GM19467 (cell line): ENCODE results near the gene ADCY3.

Experiments used
- ATAC-seq: cut with Tn5 transposase; IDR thresholded peaks from one replicate; pipeline ENCODE4 v1.9.1; 2021; ENCODE audit warnings: mild to moderate bottlenecking, moderate library complexity; ENCODE audit not compliant: unreplicated experiment

The ADCY3 gene

DNA sequence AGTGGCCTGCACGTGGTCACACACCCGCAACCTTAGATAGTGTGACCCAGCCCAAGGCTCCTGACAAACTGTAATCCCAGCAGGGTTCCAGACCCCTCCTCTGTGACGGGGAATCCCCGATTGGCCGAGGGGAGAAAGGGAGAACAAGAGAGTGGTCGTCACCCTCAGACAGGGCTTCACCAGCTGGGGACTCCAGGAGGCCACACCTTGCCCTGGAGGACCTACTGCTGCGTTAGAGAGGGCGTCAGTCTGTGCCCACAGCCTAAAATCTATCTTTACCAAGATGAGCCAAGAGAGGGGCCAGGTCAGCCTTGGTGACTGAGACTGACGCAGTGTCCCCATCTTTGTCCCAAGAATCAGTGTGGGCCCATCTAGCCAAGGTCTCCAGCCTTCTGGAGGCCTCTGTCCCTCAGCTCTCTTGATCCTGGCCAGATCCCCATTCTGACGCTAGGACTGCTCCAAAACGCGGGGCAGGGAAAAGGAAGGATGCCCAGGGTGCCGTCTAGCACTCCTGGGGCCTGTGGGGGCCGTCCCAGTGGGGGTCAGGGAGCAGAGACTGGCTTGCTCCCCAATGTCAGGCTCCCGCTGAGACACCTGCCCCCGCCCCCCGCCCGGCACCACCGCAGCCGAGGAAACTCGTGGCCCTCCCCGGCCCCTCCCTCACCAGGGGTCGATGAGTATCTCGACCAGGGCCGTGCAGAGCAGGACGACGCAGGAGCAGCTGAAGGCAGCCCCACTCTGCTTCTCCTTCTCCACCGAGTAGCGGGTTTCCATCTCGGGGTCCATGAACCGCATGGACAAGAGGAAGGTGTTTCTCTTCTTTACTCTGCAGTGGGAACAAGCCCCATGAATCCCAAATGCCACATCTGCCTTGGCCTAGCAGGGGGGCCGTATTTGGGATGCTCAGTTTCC is 86.0 kb downstream of the ADCY3 start:
- ATAC-seq = no peak

DNA sequence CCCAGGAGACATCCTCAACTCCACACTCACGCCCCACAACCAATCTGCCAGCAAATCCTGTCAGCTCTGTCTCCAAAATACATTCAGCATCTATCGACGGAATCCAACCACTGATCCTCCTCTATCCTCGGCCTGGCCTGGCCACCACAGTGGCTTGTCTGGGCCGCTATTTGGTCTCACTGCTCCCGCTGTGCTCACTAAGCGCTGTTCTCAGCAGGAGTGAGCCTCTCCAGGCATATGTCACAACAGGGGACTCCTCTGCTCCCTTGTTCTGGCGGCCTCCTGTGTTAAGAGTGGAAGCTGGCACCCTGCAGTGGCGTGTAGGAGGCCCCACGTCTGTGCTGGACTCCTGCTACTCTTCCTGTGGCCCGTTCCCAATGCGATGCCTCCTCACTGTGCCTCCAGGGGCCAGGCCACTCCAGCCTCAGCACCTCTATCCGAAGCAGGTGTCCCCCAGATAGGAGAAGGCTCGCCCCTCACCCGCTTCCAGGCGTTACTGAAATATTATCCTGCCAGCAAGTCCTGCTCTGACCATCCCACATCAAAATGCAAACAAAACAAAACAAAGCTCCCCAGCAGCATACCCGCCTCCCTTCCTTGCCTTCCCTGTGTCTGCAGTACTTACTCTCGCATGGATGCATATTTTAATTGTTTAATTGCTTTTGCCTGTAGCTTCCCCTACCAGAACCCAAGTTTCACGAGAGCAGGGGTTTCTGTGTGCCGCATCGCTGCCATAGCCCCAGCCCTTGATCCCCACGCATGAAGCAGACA is 86.9 kb downstream of the ADCY3 start:
- no peak for ATAC-seq

DNA sequence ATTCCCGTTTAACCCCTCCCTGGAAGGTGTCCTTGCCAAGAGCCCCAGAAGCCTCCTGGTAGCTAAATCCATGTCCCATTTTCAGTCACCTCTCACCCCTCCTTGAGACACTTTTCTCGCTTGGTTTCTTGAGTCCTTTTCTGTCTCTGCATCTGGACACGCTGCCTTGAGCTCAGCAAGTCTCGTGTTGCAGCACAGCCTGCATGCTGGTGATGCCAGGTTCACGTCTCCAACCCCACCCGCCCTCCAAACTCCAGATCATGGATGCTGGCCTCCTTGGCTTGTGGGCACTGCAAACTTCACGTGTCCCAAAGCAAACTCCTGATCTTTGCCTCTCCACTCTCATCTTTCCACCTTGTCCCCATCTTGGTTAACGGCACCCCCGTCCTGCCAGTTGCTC is 87.5 kb downstream of the ADCY3 start:
- no peak for ATAC-seq

DNA sequence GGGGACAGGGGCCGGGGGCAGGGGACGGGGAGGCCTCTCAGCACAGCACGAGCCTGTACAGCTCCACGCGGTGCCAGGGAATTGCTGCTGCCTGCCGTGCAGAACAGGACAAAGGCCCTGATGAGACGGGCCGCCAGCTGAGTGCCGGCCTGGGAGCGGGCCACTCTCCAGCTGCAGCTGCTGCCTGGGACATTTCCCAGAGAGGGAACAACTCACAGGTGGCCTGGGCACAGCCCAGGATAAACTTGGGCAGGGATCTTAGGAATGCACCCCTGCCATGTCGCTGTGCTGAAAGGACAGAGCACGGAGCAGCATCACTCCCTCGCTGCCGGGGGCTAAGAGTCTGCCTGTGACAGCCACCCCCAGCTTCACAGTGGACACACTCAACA is 88.0 kb downstream of the ADCY3 start:
- ATAC-seq = no peak

DNA sequence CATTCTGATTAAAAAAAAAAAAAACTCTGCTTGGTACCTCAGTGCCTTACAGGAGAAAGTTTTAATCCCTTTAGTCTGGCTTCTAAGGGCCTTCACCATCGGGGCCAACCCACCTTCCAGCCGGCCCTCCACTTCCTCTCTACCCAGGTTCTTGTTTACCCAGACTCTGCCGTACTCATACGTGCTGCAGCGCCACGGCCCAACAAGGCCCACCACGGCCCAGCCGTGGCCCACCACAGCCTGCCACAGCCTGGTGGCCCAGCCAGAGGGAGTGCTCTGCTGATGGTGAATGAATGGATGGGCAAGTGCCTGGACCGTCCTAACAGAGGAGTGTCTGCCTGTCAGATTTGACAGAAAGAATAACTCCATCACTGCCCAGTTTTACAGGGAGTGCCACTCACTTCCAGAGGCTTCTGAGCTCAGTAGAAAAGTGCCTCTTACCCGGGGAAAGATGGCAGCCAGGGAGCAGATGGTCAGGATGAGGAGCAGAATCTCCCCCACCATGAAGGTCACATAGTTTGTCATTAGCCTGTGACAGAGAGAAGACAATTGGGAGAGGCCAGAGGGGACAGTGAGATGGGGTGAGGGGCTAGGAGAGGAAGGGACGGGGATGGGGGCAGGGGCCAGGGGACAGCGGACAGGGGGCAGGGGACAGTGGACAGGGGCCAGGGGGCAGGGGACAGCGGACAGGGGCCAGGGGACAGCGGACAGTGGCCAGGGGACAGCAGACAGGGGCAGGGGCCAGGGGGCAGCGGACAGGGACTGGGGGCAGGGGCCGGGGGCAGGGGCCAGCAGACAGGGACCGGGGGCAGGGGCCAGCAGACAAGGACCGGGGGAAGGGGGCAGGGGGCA is 88.6 kb downstream of the ADCY3 start:
- no peak for ATAC-seq

DNA sequence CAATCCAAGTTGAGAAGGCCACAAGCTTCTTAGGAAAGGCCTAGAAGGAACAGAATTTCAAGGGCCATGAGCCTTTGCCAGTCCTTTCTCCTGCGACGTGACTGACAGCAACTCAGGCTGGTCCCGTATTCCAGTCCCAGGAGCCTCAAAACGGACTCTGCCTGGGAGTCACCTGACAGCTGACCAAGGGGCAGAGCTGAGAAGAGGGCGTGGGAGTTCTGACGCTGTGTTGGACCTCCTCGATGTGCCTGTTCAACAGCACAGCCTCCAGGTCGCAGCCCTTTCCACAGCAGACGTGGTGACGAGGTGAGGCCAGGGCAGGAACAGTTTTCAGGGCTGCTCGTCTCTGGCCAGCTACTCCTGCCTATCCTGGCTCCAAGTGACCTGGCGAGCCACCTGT is 89.3 kb downstream of the ADCY3 start:
- no peak for ATAC-seq

DNA sequence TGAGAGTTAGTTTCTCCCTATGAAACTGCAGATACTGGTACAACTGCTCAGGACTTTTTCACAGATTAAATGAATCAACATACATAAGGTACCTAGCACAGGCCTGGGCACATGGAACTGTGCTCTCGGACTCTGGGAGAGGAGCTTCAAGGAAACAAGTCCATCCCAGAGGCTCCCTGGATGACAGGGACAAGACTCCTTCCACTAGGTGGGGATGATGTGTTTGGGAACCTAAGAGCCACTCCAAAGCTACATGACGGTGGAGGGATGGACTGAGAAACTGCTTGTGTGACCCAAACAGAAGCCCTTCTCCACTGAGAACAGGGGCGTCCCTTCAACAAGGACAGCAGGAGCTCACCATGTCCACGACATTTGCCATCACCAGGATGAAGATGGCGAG is 89.7 kb downstream of the ADCY3 start:
- ATAC-seq = no peak

DNA sequence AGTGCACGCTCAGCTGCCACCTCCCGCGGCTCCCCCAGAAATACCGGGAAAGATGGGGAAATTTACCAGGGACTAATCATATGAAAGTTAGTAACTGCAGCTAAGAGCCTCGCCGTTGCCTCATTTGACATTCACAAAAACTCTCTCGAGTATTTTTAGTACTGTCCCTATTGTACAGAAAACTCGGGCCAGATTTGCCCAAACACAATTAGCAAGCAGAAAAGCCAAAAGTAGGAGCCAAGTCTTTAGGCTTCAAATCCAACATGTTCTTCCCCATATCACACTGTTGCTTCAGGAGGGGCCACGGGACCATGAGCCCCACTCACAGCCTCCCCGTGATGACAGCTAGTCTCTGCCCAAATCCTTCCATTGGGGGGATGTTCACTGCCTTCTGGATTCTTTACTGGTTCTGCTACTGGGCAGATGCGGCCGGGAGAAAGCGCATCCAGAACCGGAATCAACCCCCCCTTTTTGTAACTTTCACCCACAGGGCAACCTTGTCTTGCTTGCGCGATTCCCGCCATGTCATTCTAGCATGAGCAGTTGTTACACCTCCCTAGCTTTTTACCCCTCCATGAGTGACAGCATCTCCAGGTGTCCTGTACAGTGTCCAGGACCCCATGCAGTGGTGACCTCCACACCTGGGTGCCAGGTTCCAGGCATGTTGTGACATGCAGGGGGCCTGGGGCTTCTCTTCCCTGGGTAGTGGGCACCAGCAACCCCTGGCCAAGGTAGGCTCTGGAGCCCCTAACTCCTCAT is 91.6 kb downstream of the ADCY3 start:
- no peak for ATAC-seq

DNA sequence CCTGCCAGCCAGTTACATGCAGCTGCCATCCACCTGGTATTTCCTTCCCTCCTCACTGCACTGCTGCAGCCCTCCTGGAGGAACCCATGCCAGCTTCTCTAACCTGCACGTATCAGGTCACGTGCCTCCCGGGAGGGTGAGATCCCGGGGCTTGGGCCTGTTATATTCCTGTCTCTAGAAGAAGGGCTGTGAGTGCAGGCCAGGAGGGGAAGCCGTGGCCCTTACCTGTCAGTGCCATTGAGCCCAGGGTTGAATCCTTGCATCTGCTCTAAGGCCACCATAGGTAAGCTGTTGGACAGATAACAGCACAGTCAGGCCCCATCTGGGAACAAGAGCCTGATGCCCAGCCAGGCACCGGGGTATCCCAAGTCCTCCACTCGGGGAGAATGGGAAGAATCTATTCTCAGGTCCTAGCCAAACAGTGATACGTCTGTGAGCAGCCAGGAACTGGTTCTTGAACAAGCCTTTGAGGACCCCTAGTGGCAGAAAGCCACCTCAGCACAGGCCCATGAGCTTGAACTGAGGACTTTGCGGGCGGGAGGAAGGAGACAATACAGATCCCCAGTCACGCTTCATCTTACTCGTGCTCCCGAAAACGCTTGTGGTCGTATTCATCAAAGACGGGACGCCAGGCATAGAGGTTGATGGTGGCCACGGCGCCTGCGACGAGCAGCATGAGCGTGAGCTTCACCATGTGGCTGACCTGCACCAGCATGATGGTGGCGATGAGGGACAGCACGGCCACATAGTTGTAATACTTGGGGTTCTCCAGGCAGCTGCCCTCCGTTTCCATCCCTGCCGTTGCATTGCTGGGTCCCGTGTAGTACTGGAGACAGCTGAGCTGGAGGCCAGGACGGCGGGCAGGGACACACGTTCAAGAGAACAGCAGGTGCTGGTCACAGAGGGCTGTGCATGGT is 92.5 kb downstream of the ADCY3 start:
- peak; percentile 66 for ATAC-seq

DNA sequence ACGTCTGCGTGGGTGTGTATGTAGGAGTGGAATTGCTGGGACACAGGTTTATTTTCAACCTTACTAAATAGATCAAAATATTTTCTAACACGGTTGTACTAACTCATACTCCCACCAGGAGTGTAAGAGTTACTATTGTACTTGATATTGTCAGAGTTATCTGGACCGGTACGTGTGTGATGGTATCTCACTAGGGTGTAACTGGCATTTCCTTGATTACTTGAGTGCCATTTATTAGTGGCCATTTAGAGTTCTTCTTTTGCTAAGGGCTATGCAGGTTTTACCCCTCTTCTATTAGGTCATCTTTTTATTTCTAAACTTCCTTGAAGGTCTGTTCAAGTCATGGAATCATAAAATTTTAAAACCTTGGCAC is 93.3 kb downstream of the ADCY3 start:
- no peak for ATAC-seq

DNA sequence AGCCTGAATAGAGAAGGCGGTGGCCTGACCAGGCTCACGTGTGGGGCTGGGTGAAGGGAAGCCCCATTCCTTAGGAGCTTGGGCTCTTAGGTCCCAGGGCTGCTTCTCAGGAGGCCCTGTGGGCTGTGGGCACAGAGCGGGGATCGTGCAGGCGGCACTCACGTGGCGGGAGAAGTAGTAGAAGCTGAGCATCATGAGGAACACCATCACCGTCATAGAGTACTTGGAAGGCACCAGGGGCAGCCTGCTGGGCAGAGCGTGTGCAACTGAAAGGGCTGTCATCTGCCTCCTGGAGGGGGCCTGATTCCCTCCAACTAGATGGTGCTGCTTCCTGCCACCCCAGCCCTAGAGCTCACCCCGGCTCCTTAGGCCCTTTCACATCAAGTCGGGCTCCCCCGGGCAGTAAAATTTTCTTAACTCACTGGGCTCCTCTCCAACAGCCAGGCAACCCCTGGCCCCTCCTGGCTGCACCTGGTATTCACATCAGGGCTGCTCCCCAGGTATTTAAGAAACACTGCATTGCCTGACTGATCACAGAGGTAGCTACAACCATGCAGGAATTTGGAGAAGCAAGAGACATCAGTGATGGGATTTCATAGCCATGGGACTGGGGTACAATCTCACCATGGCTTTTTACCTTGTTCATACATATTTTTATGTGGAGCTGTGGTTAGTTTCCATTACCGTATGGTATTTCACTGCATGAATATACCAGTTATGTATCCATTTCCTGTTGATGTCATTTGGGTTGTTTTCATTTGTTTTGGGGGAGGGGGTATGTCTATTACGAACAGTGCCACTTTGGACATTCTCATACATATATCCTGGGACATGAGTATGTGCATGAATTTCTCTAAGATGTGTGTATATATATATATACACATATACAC is 93.9 kb downstream of the ADCY3 start:
- ATAC-seq = no peak

DNA sequence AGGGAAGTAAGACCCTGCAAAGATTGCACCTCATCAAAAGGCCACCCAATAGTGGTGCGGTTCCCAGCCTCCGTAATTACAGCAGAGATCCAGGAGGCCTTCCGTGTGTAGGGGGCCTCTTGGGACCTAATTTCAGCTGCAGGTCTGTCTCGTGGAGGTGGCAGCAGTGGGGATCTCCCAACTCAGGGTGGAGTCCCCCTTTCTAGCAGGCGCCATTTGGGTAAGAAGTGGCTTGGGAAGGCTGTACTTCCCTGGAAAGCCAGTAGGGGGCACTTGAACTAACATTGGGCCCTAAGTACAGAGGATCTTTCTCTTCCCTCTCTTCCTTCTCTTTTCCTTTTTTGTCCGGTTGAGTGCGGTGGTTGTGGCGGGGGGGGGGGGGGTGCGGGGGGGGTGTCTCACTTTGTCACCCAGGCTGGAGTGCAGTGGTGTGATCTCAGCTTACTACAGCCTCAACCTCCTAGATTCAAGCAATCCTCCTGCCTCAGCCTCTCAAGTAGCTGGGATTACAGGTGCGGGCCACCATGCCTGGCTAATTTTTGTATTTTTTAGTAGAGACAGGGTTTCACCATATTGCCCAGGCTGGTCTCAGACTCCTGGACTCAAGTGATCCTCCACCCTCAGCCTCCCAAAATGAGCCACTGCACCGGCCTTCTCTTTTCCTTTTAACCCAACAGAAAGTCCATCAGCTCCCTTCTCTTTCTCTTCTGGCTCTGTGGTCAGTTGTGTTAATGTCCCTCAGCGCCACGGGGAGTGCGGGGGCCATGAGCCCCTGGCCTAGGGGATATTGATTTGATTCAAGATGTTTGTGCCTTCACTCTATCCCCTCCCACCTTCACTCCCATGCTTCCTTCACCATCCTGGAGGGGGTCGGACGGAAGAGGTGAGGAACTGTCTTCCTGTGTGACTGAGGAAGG is 94.8 kb downstream of the ADCY3 start:
- ATAC-seq = no peak

DNA sequence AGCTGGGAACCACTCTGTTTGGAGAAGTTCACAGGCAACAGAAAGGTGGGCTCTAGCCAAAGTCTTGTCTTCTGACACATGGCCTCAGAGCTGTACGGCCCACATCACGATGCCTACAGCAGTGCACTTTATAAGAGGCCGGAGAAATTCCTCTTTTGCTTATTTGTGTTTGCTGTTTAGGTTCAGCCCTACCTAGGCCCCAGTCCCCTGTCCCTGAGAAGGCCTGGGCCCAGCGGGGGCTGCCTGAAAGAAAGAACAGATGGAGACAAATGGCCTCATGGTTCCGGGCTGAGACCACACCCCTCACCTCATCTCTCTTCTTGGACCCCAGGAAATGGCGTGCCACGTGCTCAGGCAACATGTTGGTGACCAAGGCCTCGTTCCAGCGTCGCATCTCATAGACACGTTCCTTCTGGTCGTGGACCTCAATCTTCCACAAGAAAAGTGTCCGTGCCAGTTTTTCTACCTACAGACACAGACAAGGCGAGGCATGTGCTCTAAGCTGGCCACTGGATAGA is 95.9 kb downstream of the ADCY3 start:
- ATAC-seq = no peak

DNA sequence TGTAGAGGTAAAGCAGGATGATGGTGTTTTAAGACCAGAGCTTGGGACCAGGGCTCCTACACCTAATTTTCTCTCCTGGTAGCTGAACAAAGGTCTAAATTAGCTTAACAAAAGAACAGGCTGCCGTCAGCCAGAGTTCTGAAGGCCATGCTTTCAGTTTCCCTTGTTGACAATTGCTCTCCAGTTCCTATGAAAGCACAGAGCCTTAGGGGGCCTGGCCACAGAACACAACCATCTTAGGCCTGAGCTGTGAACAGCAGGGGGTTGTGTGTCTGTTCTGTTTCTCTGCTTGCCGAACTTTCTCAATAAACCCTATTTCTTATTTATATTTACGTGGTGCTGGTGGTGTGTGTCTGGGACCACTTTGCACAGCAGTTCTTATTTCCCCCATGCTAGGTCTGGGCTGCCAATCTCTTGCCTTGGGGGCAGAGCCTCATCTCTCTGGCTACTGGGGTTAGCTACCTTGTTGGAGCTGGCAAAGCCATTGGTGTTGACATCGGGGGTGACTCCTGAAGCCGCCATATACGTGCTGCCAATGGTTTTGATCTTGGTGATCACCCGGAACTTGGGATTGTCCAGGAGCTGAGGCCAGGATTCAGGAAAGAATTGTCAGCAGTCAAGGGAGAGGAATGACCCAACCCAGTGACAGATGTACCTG is 97.9 kb downstream of the ADCY3 start:
- ATAC-seq = no peak

DNA sequence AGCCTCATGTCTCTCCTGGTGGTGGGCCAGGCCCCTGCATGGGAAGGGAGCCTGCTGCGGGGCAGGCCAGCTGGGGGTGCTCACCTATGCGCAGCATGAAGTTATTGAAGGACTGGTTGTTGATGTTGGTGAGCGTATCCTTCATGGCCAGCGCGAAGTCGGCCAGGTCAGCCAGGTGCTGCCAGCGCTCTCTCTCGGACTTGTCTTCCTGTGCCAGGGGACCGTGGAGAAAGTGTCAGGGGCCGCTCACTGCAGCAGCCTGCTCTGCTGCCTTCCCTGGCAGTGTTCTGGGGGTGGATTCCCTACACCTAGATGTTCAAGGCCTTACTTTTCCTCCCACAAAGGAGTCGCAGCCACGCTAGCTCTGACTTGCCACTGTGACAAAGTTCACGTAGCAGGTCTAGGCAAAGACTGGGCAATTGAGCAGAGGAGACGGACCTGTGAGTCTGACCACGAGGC is 98.6 kb downstream of the ADCY3 start:
- no peak for ATAC-seq

DNA sequence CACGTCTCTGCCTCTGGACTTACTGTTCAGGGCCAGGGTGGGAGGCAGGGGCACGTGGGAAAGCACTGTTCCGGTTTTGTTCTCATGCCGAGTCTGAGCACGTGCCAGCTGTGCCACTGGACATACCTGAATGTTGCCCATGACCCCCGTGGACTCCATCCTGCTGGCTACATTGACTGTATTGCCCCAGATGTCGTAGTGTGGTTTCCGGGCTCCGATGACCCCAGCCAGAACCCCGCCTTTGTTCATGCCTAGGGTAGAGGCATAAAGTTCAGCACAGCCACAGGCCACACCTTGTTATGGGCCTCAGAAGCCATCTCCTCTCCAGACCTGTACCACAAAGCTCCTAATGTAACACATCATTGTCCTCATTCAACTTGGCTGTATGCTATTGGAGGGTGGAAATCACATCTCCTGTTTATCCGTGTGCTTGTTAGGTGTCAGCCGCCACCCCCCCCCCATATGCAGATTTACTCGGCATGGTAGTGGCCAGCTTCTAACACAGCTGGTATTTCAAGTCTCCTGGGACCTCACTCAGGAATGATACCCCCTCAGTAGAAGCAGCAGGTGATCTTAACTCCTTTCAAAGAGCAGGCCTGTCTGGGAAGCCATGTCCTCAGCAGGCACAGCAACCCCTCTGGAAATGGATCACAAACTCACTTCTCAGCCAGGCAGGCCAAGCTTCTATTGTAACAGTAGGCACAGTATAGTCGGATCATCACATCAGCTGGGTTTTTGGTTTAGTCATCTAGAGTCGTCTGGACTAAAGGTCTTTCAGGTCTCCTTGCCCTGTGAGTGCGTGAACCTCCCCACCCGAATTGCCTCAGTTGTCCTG is 99.2 kb downstream of the ADCY3 start:
- ATAC-seq = no peak
